CD4-positive, alpha-beta T cell treated with Interleukin-17A for 1 hour (primary cell): ENCODE results near the gene SPRR5.

Source experiments
- DNase-seq: peaks from one replicate; pipeline ENCODE4 v3.0.0-alpha.2; 2020

Gene SPRR5

GRCh38 chr1:152951711-152952110 lies 4.7 kb downstream of the SPRR5 start:
- no peak for DNase-seq

DNA sequence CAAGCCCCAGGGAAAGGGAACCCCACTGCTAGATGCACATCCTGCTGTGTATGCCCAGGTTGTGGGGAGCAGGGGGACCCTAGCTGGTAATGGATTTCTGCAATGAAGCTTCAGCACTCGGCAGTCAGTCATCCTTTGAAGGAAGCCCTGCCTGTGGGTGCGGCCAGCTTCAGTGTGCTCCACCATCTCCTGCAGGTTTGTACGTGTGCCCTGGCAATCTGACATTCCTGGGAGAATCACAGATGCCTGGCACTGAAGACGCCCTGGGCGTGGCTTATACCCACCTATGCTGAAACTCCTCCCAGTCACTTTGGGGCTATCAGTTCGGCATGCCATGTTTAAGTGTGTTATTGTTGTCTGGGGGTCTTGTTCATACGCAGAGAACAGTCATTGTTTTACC lies 6.8 kb downstream of the SPRR5 start:
- DNase-seq = no peak

GRCh38 chr1:152954436-152954835 lies 7.4 kb downstream of the SPRR5 start:
- no peak for DNase-seq

- DNase-seq = no peak
Measured at GRCh38 chr1:152957561-152957960, 10.6 kb downstream of the SPRR5 start.

DNA sequence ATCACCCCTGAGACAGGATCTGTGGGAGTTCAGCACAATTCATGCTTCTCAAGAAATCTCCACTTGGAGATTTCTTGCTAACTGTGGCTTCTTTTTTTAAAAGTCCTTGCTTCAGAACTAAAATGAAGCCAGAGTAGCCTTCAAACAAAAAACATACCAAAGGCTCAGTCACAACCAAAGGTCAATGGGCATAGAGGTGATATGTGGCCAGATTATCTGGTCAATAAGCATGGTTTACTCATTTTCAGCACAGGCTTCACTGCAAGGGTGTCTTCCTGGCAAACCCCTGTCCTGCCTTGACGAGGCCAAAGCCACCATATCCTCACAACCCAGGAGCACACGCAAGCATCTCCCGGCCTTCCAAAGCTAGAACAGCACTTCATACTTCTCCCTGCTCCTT lies 12.3 kb downstream of the SPRR5 start:
- no peak for DNase-seq

DNA sequence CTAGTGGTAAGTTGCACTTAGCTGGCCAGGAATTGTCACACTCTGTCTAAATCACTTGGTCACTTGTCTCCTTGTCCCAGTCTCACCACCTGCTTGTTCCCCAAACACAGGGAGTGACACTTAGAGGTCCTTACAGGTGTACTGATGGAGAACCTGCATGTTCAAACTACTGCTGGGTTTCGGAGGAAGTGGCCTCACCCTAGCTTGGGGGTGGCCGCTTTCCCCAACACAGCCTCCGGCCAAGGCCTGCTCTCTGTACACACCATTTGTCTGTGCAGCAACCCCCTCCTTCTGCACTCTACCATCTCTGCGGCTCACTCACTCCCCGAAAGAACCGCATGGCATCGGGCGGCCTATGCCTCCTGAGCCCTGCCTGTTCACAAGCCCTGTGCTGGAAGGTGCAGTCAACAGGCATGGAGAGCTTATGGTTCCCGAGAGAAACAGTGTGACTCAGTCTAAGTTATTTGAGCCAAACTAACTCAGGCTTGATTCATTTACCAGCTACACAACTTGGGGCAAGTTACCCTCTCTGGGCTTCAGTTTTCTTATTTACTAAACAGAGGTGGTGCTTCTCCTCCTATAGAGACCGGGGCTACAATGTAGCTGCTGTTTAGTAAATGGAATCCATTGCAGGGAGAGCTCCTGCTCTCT lies 12.9 kb downstream of the SPRR5 start:
- DNase-seq = no peak

- no peak for DNase-seq
Measured at GRCh38 chr1:152960452-152961044, 13.5 kb downstream of the SPRR5 start.

DNA sequence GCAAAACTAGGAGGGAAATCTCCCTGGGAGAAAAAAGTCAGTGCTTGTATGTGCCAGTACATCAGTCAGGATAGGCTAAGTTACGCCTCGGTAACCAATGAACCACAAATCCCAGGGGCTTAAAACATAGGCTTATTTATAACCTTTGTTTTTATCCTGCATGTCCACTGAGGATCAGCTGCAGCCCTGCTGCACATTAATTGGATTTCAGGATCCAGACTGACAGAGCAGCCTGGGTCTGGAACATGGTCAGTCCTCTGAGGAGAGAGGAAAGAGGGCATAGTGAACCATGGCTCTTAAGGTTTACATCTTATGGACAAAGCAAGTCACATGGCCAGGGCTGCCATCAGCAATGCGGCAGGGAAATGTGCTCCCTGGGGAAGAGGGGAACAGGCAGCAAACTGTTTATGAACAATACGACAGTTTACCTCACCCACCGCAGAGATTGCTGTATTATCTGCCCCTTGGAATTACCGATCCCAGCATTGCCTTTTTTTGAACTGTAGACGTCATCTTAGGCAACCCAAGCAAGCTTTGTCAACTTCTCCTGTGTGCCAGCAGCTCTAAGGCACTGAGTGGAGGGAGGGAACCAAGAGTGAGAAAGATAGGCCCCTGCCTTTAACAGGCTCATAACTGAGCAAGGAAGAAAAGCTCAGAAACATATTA lies 14.4 kb downstream of the SPRR5 start:
- no peak for DNase-seq

DNA sequence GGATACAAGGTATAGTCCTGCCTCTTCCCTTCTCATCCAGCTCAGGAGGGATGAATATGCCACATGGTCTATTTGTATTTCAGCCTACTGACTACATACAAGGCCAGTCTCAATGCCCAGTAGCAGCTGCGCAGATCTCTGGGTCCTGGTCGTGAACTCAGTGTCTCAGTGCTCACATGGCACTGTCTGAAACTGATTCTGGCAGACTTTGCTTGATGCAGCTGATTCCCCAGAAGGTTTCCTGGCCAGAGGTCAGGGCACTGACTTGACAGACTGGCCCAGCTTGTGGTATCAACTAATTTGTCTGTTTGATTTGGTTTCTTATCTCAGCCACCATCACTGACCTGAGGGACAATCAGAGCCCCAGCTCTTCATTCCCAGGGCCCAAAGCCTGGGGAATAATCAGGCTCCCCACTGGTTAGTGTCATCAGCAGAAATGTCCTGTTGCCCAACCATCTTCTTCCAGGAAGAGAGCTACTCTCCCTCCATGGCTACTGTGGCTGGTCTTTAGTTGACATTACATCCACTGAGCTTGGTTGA lies 15.9 kb downstream of the SPRR5 start:
- no peak for DNase-seq

- no peak for DNase-seq
Measured at GRCh38 chr1:152964536-152964935, 17.5 kb downstream of the SPRR5 start.

DNA sequence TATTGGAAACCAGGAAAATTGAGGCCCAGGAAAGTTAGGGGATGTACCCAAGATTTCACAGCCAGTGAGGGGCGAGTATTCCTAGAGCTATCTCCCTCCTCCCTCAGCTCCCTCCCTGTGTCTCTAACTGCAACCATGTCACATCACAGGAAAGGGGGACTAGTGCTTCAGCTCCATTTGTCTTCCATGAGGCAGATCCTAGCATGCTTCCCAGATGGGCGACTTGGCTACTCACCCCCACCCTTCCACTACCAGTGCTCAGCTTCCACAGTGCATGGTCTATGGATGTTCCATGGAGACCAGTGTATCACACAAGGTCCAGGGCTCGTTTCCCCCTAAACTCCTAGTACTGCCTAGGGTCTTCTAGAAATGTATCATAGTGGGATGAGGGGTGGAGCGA lies 18.8 kb downstream of the SPRR5 start:
- DNase-seq = no peak

- DNase-seq = no peak
Measured at GRCh38 chr1:152967201-152967600, 20.2 kb downstream of the SPRR5 start.

DNA sequence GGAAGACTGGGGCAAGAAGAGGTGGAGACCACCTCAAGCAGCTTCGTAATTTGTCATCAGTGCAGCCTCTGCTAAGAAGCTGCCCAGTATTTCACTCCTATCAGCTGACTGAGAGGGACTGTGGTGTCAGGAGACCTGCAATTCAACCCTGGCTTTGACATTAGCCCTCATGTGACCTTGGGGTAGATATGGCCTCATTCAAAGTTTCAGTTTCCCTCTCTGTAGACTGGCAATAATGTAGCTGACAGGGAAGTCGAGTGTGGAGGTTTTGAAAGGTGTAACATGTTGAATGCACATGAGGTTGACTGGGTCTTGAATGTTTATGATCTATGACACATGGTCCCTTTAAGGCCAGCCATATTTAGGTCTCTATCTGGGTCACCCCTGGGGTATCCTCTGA lies 21.2 kb downstream of the SPRR5 start:
- no peak for DNase-seq

DNA sequence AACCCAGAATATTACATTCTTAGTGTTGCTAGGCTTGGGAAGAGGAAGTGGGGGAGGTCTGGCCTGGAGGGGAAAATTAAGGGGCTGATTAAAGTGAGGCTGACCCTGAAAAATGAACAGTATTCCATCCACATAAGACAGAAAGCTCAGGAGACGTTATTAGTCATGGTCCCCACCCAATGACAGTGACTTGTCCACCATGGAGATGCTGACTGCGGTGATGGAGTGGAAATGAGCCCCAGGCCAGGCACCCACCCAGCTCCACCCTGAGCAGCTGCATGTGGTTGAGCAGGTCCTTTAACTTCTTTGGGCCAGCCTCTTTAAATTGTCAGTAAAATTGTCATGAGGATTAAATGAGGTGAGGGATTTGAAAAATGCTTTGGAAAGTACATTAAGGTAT lies 22.0 kb downstream of the SPRR5 start:
- no peak for DNase-seq

DNA sequence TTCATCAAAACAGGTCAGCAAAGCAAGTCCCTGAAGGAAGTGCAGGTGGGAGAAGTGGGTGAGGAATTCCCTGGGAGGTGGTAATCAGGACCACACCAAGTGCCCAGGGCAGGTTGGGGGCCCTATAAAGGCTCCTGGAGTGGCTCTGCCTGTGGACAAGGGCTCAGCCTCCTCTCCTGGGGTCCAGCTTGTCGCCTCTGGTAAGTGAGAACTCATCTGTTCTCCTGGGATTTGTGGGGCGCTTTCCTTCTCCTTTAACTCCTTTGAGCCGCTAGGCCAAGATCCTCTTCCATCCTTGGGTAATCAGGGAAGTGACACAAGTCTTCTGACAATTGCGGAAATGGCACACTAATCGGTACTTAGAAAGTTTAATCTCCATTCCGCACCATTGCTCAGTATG lies 23.5 kb downstream of the SPRR5 start, which contains the start of gene SPRR4:
SPRR4 (plus strand) TSS at position 154 of the 400 bp plus-strand sequence. CDS start 1,243 bp downstream, outside the sequence.
- DNase-seq = no peak

DNA sequence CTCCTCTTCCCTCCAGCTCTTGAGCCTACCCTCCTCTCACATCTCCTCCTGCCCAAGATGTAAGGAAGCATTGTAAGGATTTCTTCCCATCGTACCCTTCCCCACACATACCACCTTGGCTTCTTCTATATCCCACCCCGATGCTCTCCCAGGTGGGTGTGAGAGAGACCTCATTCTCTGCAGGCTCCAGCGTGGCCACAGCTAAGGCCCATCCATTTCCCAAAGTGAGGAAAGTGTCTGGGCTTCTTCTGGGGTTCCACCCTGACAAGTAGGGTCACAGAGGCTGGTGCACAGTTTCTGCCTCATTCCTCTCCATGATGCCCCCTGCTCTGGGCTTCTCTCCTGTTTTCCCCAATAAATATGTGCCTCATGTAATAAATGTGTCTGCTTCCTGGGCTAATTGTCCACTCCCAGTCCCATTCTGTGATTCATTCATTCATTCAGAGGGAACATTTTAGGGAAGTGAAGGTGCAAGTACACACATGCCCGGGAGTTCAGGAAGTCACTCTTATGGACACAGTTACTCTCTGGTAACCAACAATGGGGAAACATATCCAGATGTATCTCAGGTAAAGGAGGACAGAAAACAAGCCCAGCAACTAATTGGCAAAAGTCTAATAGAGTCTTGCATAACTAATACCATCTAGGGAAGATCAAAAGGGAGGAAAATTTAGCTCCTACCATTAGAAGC lies 25.3 kb downstream of the SPRR5 start:
- DNase-seq = no peak

- DNase-seq = no peak
Measured at GRCh38 chr1:152976688-152977087, 29.7 kb downstream of the SPRR5 start.

DNA sequence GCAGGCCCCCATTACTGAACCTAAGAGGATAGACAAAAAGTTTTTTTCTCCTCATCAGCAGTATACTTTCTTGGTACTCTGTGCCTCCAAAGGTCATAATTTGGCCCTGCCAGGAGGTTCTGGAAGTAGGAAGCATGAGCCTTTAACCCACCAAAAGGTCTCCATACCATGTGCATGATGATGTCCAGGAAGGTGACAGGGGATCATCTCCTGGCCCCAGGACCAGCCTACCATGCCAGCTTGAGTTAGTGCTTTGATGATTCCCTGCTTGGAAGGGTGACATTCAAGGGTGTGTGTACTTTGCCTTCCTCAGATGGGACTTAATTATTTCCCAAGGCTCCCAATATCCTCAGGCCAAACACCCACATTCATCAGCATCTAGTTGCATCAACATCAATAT lies 30.6 kb downstream of the SPRR5 start:
- no peak for DNase-seq

GRCh38 chr1:152980676-152981075 lies 33.7 kb downstream of the SPRR5 start:
- DNase-seq = no peak

GRCh38 chr1:152981146-152981871 lies 34.3 kb downstream of the SPRR5 start:
- no peak for DNase-seq

DNA sequence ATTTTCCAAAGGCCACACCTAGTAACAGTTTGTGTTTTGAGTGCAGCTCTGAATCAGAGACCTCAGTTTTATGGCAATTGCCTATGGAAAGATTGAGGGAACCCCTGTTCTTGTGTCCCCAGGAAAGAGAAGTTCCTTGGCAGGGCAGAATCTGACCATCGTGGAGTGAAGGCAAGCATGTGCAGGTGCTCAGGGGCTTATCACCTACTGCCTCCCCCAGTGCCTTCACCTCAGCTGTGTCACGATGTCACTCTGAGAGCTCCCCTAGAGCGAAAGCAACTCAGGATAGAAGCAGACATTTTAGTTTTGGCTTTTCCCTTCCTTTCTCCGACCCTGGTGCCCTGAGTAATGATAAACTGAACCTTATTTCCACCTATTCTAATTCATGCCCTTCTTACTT lies 35.1 kb downstream of the SPRR5 start:
- DNase-seq = no peak

DNA sequence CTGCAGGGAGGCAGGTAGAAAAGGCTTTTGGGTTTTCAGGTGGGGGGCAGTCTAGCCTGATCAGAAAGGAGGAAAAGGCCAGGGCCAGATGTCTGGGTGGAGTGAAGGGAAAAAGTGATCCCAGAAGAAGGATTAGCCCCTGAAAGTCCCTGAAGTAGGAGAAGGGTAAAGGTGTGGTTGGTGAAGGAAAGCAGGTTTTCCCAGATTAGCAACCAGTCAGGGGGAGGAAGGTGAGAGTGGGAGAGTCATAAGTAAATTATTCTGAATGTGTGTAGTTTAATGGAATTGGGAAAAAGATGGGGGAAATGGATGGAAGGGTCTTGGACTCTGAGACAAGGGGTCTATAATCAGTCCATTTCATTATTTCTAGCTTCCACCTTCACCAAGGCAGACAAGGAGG lies 36.2 kb downstream of the SPRR5 start:
- DNase-seq = no peak

DNA sequence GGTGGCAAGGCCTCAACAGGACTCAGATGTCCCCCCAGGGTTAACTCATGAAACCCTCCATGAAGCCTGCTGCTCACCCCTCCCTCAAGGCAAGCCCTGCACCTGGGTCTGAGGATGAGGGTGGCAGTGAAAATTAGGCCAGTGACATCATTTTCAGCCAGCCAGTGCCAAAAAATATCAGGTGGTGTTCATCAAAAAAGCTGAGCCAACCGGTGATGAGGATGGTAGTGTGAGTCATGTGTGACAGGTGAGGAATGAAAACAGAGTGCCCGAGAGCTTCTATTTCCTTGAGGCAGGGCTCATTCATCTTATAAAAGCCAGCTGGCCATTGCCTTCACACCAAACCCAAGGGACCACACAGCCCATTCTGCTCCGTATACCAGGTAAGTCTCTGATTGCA lies 36.7 kb downstream of the SPRR5 start, which contains the start of gene SPRR1A:
SPRR1A (plus strand) TSS at position 339 of the 400 bp plus-strand sequence. CDS start 1,150 bp downstream, outside the sequence.
- DNase-seq = no peak
